GM19452 (cell line): Measurements from ENCODE around the gene SLC9A1.

Experiments
- ATAC-seq: cut with Tn5 transposase; IDR thresholded peaks from one replicate; pipeline ENCODE4 v1.9.1; 2021; ENCODE audit not compliant: unreplicated experiment

Gene SLC9A1

DNA sequence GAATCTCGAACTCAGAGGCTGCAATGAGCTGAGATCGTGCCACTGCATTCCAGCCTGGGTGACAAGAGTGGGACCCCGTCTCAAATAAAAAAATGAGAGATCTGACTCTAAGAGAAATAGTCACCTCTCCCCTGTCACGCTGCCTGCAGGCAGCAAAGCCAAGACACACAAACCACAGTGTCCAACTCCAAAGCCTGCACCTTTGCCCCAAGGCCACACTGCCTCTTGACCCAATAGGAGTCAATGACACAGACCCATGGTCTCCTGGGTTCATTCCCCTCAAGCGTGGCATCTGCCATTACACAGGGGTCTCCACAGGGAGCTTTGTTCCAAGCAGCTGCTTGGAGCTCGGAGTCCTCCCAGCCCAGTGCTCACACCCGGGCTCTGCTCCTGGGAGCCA, 46.3 kb downstream of the SLC9A1 start:
- no peak for ATAC-seq

DNA sequence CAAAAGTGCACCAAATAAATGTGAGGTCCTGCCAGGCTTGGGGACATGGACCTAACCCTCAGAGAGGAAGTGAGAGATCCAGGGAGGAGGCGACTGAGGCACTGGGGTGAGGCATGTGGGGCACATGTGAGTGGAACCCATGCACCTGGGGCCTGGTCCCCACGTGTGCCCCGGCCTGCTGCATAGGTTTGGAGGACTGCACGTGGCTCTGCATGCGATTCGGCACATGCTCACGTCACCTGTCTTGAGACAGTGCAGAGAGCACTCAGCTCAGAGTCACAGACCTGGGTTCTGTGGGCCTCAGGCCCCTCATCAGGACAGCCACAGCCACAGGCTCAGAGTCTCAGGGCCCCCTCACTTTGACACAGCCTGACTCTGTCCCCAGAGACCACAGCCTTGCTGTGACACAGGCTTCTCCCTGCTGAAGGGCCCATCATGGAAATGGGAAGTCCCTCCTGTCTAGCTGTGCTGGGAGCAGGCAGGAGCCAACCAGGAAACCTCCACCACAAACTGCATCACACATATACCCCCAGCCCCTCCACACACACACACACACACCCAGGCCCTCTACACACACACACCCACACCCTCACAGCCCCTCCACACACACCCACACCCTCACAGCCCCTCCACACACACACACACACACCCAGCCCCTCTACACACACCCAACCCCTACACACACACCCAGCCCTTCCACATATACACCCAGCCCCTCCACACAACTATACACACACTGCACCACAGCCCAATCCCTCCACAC, 48.2 kb downstream of the SLC9A1 start:
- no peak for ATAC-seq

DNA sequence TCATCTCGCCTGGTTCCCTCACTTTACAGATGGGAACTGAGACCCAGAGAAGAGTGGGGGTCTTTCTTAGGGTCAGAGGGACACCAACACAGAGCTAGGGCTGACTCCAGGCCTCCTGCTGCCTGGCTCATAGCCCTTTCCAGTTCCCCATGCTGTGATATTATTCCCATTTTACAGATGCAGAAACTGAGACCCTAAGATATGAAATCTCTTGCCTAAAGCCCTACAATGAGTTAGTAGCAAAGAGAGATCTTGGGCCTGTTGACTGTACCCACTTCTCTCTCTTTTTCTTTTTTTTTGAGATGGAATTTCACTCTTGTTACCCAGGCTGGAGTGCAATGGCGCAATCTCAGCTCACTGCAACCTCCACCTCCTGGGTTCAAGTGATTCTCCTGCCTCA, 49.9 kb downstream of the SLC9A1 start:
- ATAC-seq = no peak

DNA sequence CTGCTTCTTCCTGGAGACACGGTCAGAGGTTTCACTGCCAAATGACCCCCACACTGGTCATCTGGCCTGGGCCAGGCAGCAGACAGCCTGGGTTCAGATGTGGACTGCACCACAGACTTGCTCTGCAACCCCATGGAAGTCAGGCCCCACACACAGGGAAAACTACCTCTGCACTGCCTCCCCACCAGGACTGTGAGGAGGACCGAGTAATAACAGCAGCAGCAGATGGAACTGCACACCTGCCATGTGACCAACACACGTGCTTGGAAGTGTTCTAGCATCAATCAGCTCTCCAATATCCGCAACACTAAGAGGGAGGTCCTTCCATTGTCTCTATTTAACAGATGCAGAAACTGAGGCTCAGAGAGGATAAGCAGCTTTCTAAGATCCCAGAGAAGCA, 51.4 kb downstream of the SLC9A1 start:
- ATAC-seq = no peak

DNA sequence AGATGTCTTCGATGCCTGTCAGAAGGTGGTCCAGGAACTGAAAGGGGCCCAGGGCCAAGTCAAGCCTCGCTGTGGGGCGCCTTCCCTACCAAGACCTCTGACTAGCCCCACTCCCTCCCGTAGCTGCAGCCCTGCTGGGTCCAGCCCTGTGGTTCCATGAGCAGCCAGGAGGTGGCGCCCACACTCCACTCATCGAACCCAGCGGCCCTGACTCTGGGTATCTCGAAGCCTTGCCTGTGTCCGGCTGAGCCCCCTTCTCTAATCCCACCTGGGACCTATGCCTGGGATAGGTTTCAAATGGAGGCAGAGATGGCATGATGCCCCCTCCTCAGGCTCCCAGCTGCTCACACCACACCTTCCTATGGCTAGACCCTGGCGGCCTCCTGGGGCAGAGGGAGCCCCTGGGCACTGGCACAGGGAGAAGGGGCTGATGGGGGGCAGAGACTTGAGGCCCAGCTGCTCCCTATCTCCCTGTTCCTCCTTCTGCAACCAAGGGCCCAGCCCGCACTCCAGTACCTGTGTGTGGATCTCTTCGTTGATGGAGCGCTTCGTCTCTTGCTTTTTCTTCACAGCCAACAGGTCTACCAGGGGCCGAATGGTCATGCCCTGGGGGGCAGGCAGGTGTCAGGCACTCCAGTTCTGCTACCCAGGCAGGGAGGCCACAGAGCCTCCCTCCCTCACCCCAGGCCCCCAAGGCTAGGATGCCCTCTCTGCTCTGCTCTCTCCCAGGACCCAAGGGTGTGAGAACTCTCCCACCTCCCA, 52.0 kb downstream of the SLC9A1 start:
- no peak for ATAC-seq

DNA sequence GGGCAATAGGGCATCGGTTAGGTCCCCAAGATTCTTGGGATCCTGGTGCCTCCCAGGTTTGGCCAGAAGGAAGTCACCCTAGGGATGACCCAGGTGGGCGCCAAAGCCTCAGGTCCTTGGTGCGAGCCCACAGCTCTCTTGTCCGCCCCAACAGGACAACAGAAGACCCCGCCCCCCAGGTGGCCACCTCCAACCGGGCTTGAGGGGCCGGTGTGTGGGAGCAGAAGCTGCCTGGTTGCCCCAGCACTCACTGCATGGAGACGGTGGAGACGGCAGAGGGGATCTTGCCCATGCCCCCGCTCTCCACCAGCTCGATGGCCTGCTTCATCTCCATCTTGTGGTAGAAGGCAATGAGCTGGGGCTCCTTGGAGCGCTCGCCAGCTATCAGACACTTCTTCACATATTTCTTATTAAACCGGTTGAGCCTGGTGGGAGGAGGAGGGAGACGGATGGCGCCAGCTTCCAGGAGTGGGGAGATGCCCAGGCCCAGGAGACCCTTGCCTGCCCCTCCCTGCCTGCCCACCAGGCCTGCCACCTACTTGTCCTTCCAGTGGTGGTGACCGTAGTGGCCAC, 52.7 kb downstream of the SLC9A1 start:
- ATAC-seq = no peak

DNA sequence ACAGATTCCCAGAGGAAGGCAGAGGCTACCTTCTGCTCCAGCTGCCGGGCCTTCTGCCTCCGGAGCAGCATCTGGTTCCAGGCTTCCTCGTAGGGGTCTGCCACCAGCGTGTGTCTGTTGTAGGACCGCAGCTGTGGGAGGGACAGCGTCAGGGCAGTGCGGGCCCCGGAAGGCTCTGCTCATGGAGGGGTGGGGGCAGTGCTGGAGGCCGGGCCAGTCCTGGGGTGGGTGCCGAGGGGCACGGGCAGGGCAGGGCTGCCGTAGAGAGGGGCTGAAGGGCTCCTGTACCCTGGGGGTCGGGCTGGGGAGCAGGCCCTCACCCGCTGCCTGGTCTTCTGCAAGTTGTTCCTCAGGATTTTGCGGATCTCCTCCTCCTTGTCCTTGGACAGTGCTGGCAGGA, 53.2 kb downstream of the SLC9A1 start:
- no peak for ATAC-seq

DNA sequence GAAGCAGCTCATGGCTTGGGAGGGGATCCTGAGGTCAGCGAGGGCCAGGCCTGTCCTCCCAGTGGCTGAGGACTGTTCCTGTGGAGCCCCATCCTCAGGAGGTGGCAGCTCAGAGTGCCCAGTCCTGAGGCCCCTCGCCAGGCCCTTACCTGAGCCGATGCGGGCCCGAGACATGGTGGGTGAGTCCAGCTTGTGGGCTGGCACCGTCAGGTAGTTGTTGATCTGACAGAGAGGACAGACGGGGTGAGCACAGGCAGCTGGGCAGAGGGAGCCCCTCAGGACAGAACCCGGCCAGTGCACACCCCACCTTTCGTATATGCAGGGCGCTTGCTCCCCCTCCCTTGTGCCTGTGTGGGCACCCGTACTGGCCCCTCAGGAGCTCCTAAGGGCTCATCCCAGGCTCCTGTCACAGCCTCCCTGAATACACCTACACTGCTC, 53.9 kb downstream of the SLC9A1 start:
- no peak for ATAC-seq

DNA sequence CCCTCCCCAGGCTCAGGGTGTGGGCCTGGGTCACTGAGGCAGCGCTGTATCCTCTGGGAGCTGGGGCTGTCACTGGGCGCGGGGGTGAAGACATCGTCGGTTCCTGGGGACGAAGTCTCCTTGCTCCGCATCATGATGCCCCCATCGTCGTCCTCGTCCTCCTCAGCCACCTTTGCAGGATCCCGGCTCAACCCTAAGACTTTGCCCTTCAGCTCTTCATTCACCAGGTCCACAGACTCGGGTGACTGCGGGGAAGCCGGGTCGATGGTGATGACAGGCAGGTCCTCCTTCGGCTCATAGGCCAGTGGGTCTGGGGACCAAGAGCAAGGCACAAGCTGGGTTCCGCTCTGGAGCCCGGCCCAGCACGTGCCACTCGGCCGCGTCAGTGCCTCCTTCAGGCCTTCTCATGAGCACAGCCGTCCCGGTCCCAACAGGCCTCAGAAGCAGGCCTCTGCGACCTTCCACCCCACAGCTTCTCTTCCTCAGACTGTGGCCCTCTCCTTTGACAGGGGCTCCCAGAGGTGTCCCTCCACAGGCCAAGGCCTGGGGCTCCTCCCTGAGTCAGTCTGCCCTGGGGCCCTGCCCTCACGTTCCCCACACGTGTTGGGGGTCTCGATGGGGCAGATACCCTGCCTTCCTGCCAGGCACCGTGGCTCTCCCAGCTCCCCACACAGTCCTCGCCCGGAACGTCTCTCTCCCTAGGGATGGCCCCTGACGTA, 54.4 kb downstream of the SLC9A1 start:
- no peak for ATAC-seq

DNA sequence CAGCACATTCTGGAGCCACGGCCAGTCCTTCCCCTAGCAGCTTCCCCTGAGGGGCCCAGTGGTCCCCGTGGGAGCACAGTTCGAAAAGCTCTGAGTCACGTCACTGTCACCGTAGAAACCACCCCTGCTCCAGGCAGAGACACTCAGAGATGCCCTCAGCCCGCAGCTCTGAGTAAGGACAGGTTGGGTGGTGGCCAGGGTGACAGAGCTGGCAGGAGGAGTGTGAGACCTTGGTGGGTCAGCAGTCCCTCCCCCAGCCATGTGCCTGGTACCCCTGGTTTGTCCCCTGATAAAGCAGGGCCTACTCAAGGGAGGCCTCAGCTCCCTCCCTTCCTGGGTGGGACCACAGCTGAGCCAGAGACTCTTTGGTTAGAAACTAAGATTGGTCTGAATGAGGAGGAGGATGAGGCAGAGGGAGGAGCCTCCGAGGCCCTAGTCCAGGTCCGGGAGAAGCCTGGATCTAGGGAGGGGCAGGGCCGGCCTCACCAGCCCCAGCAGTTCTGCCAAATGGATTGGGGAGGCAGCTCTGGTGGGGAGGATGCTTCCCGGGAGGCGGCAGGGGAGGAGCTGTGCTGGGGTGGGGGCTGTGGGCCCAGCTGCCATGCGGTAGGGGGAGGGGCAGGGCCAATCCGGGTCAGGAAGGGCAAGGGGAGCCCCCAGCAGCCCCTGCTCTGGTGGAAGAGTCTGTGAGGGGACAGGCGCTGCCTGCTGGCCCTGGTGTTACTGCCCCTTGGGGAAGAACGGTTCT, 55.2 kb downstream of the SLC9A1 start:
- no peak for ATAC-seq

DNA sequence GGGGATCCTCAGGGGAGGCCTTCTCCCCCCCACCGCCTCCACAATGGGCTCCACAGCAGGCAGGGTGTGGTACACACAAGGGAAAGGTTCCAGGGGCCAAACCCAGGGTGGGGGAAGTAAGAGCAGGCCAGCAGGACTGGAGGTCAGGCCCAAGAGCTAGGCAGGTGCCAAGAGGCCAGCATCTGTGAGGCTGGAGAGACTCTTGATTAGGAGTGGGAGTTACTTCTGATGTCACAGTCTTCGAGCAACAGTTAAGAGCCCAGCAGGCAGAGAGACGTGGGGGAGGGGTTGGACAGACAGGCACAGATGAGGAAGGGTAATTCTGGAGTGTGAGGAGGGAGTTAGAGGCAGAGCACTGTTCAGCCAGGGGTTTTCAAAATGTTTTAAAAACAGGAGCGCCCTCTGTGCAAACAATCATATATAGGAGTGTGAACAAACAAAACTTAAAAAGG, 55.8 kb downstream of the SLC9A1 start:
- ATAC-seq = no peak

DNA sequence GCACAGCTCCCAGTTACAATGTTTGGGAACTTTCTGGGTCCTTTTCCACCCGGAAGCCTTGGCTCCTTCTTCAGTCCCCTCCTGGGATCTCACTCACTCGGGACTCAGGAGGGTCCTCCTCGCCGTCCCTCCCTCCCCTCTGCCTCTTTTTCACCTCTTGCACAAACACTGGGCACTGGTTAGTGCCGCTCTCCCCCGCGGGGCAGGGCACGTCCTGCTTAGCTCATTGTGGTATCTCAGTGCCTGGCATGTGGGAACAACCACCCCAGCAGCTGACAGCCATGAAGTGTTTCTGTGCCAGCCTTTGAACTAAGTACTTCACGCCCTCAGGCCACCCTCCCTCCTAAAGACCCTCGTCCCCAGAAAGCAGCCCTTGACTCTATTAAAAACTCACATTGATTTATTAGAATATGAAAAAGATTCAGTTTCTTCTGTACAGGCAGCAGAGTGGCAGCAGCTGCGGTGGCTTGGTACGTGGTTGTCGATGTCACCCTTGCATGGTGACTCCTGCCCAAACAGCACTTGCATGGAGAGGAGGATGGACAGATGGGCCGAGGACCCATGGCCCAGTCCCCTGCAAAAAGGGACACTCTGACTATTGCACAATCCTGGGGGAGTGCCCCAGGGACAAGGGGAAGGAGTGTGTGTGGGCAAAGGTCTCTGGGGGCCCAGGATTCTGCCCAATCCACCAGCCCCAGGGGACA, 56.3 kb downstream of the SLC9A1 start:
- no peak for ATAC-seq

DNA sequence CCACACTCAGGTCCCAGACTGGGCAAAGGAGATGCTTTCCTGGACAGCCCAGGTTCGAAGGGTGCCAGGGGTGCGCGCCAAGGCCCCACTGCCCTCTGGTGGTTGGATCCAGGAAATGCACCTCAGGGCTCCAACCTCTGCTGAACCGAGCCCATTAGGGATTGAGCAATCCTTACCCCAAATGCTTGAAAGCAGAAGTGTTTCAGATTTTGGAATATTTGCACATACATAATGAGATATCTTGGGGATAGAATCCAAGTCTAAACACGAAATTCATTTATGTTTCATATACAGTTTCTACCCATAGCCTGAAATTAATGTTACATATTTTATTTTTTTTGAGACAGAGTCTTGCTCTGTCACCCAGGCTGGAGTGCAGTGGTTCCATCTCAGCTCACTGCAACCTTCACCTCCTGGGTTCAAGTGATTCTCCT, 57.4 kb downstream of the SLC9A1 start:
- no peak for ATAC-seq

DNA sequence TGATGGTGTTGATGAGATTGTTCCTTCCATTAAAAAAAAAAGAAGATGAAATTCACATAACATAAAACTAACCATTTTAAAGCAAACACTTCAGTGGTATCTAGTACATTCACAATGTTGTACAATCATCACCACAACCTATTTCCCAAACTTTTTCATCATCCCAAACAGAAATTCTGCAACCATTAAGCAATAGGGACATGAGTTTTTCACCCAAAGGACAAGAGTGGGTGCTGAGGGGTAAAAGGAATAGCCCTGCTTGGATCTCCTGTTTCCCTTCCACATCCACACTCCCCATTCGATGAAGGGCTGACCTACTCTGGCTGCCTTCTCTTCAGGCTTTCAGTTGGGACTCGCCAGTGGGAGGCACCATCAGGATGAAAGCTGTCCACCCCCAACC, 59.3 kb downstream of the SLC9A1 start:
- no peak for ATAC-seq

DNA sequence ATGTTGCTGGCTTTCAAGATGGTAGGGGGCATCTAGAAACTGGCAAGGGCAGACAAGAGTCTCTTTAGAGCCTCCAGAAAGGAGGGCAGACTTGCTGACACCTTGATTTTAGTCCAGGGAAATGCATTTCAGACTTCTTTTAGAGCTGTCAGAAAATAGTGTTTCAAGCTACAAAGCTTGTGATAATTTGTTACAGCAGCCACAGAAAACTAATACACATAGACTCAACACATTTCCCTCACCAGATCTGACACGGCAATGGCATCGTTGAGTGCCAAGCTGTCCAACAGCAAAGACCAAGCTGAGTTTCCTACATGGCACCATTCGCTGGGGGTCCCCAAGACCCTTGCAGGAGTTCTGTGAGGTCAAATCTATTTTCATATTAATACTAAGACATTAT, 62.0 kb downstream of the SLC9A1 start:
- no peak for ATAC-seq

DNA sequence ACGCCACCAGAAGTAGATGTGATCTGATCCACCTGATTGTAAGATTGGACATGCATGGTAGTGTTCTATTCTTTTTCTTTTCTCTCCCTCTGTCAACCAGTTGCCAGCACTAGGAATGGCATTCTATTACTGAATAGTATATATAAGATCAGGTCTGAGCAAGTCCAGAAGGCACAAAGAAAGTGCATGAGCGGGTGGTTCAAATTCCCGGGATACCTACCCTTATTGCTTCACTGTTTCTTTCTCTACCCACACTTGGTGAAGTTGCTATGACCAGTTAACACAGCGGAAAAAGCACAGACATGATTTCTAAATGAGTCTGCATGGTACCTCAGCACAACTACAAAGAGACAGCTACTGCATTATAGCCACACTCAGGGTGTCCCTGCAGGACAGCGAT, 64.0 kb downstream of the SLC9A1 start:
- no peak for ATAC-seq

DNA sequence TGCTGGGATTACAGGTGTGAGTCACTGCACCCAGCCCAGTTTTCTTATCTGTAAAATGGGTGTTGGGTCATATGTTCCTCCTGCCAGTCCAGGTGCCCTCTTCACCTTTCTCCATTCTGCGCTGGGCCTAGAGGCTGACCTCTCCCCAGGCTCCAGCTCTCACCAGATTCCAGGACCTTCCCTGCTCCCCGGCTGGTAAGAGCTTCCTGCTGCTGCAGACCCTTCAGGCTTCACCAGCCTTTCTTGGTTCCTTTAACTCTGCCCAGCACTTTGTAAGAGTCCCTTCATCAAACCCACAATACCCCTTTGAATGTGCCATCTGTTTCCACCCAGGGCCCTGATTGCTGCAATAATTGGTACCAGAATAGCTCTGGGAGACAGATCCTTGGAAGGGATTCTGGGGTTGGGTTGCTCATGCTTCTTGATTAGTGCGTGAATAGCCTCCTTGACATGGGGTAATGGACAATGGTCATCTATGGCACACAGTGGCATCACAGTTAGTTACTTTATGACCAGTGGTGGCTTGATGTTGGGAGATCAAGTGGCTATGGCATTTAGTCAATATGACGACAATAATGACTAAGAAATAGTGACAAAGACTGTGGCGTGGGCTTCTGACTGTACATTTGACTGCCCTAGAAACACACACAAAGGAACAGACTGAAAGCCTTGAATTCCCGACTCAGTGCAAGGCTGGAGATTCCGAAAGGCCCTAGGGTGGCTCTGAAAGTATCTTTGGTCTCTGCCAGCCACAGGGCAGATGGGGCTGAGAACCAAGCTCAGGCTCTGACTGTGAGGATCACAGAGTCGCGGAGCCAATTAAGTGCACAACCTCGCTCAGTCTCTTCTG, 67.3 kb downstream of the SLC9A1 start:
- ATAC-seq = no peak

DNA sequence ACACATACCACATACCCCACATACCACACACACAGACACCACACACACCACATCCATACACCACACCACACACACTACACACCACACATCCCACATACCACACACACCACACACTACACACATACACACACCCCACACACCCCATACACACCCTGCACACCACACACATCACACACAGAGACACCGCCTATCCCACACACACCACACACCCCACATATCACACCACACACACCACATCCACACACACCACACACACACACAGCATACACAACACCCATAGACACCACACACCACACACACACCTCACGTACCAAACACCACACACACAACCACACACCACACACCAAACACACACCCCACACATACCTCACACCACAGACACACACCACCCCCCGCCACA, 68.3 kb downstream of the SLC9A1 start:
- no peak for ATAC-seq

DNA sequence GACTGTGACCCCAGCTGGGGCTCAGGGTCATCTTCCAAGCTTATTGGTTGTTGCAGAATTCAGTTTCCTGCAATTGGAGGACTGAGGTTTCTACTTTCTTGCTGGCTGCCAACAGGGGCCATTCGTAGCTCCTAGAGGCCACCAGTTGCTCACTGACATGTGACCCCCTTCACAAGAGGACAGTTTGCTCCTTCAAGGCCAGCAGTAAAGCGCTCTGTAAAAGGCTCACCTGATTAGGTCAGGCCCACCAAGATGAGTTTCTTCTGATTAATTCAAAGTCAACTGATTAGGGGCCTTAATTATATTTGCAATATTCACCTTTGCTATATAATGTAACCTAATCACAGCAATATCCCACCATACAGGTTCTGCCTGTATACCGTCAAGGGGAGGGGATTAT, 68.9 kb downstream of the SLC9A1 start:
- no peak for ATAC-seq
